Esophagus muscularis mucosa (tissue), 4 donors: ENCODE measurements around the gene DAB2. TPM values are rescaled to one million over a fixed set of nuclear protein-coding genes. Genes with fewer than 3 reads are reported as not detected.

Experiments used
- DNase-seq: peaks from one replicate; pipeline ENCODE4 v3.0.0-alpha.2; 2017; ENCODE audit errors: extremely low spot score
- H3K27ac ChIP-seq, 4 donors: fragments of 200-600 bp; sonication (generic); replicated peaks in 1 of 4; 1 replicate in 3 of 4; 2 replicates in 1 of 4; pipeline ENCODE4 v1.5.1; 2016 to 2019; ENCODE audit warnings: mild to moderate bottlenecking in 1 of 4
- H3K27me3 ChIP-seq, 4 donors: fragments of 200-600 bp; sonication (generic); one replicate each; pipeline versions ENCODE4 v1.5.1 to v1.6.0; 2016 to 2019
- H3K36me3 ChIP-seq, 4 donors: fragments of 200-600 bp; sonication (generic); one replicate each; pipeline ENCODE4 v1.5.1; 2016 to 2019
- H3K4me1 ChIP-seq, 4 donors: fragments of 200-600 bp; sonication (generic); one replicate each; pipeline ENCODE4 v1.5.1; 2016 to 2019
- H3K4me3 ChIP-seq, 4 donors: fragments of 200-600 bp; sonication (generic); 1 replicate in 2 of 4; 2 replicates in 2 of 4; pipeline ENCODE4 v1.5.1; 2016 to 2019; ENCODE audit warnings: mild to moderate bottlenecking in 4 of 4, moderate library complexity in 1 of 4
- H3K9me3 ChIP-seq, 4 donors: fragments of 200-600 bp; sonication (generic); 1 replicate in 3 of 4; 2 replicates in 1 of 4; pipeline ENCODE4 v1.5.1; 2016 to 2019
- EP300 ChIP-seq: sonication (generic); formaldehyde crosslinking; IDR thresholded peaks from one replicate; pipeline ENCODE4 v1.6.1; 2017; ENCODE audit warnings: antibody characterized with exemption
- POLR2A ChIP-seq: fragments of 450-650 bp; IDR thresholded peaks from one replicate; pipeline ENCODE4 v1.6.1; 2017; ENCODE audit warnings: antibody characterized with exemption, moderate library complexity, mild to moderate bottlenecking, low read depth
- POLR2AphosphoS5 ChIP-seq, 2 donors: sonication (generic); formaldehyde crosslinking; IDR thresholded peaks; one replicate each; pipeline ENCODE4 v1.6.1; 2017; ENCODE audit warnings: antibody characterized with exemption in 2 of 2
- WGBS: methylation state at CpG from one replicate; pipeline ENCODE4 v1.1.5; 2018; 5-methylcytosine and 5-hydroxymethylcytosine counted together
- intact Hi-C: fragments of 100-400 bp; cut with DNase I; formaldehyde crosslinking; loops from one replicate; pipeline ENCODE4 v1.15.1; 2023
- total RNA-seq, 4 donors: library from RNA; depleted of rRNA; stranded (reverse); fragments of >200 nt; gene quantifications; one replicate each; pipeline versions ENCODE4 v1.1.0 to v1.2.1, GENCODE V29; 2016
- TF ChIP-seq, protein P1 (sequence below), 3 experiments: fragments of 200-600 bp in 2 of 3; fragments of 450-650 bp in 1 of 3; sonication (generic) in 2 of 3; IDR thresholded peaks; one replicate each; pipeline ENCODE4 v1.5.1; 2017 to 2019; ENCODE audit warnings: antibody characterized with exemption in 3 of 3, mild to moderate bottlenecking in 2 of 3, moderate library complexity in 1 of 3

Gene DAB2
- total RNA-seq, 4 donors from 2014 or later, result 48.7 to 84.3 (median 55.1) TPM

DNA sequence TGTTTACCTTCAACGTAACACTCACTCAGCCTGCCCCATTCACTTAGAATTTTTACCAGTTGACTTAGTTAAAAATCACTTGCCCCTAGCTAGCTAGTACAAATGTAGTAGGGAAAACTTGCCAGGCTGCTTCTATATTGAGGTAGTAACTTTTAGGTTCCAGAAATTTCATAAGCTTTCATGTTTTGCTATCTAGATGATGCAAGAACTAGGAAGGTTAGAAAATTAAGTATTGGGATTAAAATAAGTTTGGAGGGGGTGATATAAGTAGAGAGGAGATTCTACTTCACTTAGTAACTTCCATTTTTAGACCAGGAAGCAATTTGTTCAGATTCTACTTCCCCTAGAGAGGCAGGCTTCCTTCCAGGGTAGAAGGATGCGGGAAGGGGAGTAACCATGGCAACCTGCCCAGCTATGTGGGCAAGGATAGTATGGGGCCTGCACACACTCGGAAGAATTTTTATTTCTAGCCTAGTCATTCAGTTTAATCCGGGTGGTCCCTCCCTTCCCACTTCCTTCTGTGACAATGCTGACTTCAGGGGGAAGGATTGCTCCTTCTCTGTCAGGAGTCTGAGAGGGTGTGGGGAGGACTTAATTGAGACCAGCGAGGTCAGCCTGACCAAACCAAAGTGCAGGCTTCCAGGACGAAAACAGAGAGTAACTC lies 4.2 kb downstream of the DAB2 start:
- no peaks in the 10 kb centered on the region for H3K9me3 ChIP-seq
- peak; percentile 94 for DNase-seq
- intact Hi-C loops, result loop anchor here (5.0 kb wide), 1 partner anchor 97 kb away; no protein-coding TSS in a partner anchor
- WGBS, result 27% methylated on average over 6 of the region's 6 CpGs
- H3K4me3 ChIP-seq, result peak overlapping the region; percentile 4 to 75 (median 62)
- H3K4me1 ChIP-seq, result peaks cover 23 to 82% (median 81%) of the 10 kb centered on the region in 4 donors
- H3K27ac ChIP-seq, result peak overlapping the region; percentile 84 to 89 (median 86)
- no peaks in the 10 kb centered on the region for H3K27me3 ChIP-seq
- peaks cover 0 to 15% (median 0%) of the 10 kb centered on the region in 4 donors for H3K36me3 ChIP-seq
- TF ChIP-seq POLR2AphosphoS5 (IDR thresholded peaks at IDR 0.05), result peak; percentile 43 to 64
- TF ChIP-seq, protein P1, sequence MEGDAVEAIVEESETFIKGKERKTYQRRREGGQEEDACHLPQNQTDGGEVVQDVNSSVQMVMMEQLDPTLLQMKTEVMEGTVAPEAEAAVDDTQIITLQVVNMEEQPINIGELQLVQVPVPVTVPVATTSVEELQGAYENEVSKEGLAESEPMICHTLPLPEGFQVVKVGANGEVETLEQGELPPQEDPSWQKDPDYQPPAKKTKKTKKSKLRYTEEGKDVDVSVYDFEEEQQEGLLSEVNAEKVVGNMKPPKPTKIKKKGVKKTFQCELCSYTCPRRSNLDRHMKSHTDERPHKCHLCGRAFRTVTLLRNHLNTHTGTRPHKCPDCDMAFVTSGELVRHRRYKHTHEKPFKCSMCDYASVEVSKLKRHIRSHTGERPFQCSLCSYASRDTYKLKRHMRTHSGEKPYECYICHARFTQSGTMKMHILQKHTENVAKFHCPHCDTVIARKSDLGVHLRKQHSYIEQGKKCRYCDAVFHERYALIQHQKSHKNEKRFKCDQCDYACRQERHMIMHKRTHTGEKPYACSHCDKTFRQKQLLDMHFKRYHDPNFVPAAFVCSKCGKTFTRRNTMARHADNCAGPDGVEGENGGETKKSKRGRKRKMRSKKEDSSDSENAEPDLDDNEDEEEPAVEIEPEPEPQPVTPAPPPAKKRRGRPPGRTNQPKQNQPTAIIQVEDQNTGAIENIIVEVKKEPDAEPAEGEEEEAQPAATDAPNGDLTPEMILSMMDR (IDR thresholded peaks at IDR 0.05), result no peak
- no peak for TF ChIP-seq EP300
- no peak for TF ChIP-seq POLR2A

- WGBS, result 21% methylated on average over 1 of the region's 1 CpG
- TF ChIP-seq EP300, result no peak
- no peak for TF ChIP-seq POLR2AphosphoS5 (IDR thresholded peaks at IDR 0.05)
- no peak for TF ChIP-seq POLR2A
- TF ChIP-seq, protein P1 (IDR thresholded peaks at IDR 0.05), result no peak
- Histone ChIP-seq H3K27me3 (no peaks in the 10 kb centered on the region), H3K9me3 (no peaks in the 10 kb centered on the region), H3K36me3 (peaks cover 0 to 15% (median 0%) of the 10 kb centered on the region in 4 donors), H3K4me3 (peak overlapping the region in 1 of 4 donors; percentile 75), H3K4me1 (peaks cover 21 to 86% (median 81%) of the 10 kb centered on the region in 4 donors), H3K27ac (peak overlapping the region; percentile 84 to 89 (median 86))
- intact Hi-C loops, result loop anchor here (5.0 kb wide), 1 partner anchor 98 kb away; no protein-coding TSS in a partner anchor
- no peak for DNase-seq
Measured at GRCh38 chr5:39419796-39420195, 5.0 kb downstream of the DAB2 start.

DNA sequence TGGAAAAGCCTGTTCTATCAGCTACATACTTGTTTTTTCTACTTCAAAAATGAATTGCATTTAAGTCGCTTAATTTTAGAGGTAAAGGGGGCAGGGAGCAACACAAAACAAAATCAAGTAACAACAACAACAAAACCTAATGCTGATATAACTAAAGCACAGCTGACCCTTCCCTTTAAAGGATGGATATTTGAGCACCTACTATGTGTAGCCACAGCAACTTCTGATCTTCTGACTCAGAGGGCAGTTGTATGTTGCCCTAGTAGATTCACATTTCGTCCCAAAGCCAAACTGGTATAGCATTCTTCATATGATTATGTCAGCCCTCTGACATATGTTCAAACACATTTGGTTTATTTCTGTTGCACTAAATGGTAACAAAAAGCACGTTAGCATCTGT lies 6.8 kb downstream of the DAB2 start:
- no peaks in the 10 kb centered on the region for H3K27me3 ChIP-seq
- H3K27ac ChIP-seq, result no peak overlapping the region
- 66% methylated on average over 3 of the region's 3 CpGs for WGBS
- peaks cover 0 to 15% (median 0%) of the 10 kb centered on the region in 4 donors for H3K36me3 ChIP-seq
- H3K9me3 ChIP-seq, result no peaks in the 10 kb centered on the region
- TF ChIP-seq POLR2AphosphoS5 (IDR thresholded peaks at IDR 0.05) (no peak), EP300 (no peak), POLR2A (no peak)
- TF ChIP-seq, protein P1 (IDR thresholded peaks at IDR 0.05), result no peak
- H3K4me3 ChIP-seq, result no peak overlapping the region
- DNase-seq, result no peak
- H3K4me1 ChIP-seq, result peaks cover 21 to 97% (median 94%) of the 10 kb centered on the region in 4 donors
- intact Hi-C loops, result no loop called here

- intact Hi-C loops, result no loop called here
- Histone ChIP-seq H3K27ac (peak overlapping the region in 2 of 4 donors; percentile 3 to 28), H3K4me1 (peaks cover 21 to 97% (median 94%) of the 10 kb centered on the region in 4 donors)
Measured at GRCh38 chr5:39415201-39415600, 9.6 kb downstream of the DAB2 start.

More at GRCh38 chr5:39415201-39415600, 9.6 kb downstream of the DAB2 start:
- no peaks in the 10 kb centered on the region for H3K27me3 ChIP-seq
- H3K36me3 ChIP-seq, result peaks cover 0 to 15% (median 0%) of the 10 kb centered on the region in 4 donors
- no peaks in the 10 kb centered on the region for H3K9me3 ChIP-seq
- H3K4me3 ChIP-seq, result no peak overlapping the region
- TF ChIP-seq POLR2A (no peak), EP300 (no peak)
- TF ChIP-seq, protein P1 (IDR thresholded peaks at IDR 0.05), result no peak
- WGBS, result 75% methylated on average over 2 of the region's 2 CpGs
- no peak for DNase-seq
